ENCODE measurements around the gene TRABD.

GRCh38 chr22:50227579-50228215 lies 42.0 kb downstream of the TRABD start:
- no peak for TF ChIP-seq EP300 (conservative IDR thresholded peaks at IDR 0.05; ENCODE audit: poor library complexity, severe bottlenecking)
- no peak for TF ChIP-seq CTCF (IDR thresholded peaks at IDR 0.05; ENCODE audit: poor library complexity, severe bottlenecking)
- no peak for TF ChIP-seq RAD21 (conservative IDR thresholded peaks at IDR 0.05)
- TF ChIP-seq EZH2 (IDR thresholded peaks at IDR 0.05; ENCODE audit: borderline replicate concordance, insufficient read depth, low read length, poor library complexity, severe bottlenecking), result no peak
- TF ChIP-seq SMC3 (conservative IDR thresholded peaks at IDR 0.05; ENCODE audit: poor library complexity), result no peak
- no peak for TF ChIP-seq POLR2AphosphoS5 (IDR thresholded peaks at IDR 0.05)
- TF ChIP-seq REST (IDR thresholded peaks at IDR 0.05; ENCODE audit: borderline replicate concordance), result no peak

Measured in neural cell (in vitro differentiated cells).